Activated CD4-positive, alpha-beta T cell treated with anti-CD3 and anti-CD28 coated beads for 48 hours (primary cell): ENCODE data around the gene USP15.
"Not testable (repeated sequence)": the region's sequence is repeated elsewhere in the genome, so short reads cannot be mapped to it uniquely, and the experiment has no call there.

Experiments used
- DNase-seq: peaks from one replicate; pipeline ENCODE4 v3.0.0-alpha.2; 2020

The USP15 gene

DNA sequence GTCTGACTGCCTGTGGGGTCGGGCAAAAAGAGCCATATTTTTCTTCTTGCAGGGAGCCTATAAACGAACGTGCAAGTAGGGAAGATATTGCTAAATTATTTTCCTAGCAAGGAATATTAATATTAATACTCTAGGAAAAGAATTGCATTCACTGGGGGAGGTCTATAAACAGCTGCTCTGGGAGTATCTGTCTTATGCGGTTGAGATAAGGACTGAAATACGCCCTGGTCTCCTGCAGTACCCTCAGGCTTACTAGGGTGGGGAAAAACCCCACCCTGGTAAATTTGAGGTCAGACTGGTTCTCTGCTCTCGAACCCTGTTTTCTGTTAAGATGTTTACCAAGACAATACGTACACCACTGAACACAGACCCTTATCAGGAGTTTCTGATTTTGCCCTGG lies 203.0 kb downstream of the USP15 start:
- DNase-seq, result not testable (repeated sequence)
